OCI-LY7 (cell line): Measurements from ENCODE around the gene RAB31. TPM values are rescaled to one million over a fixed set of nuclear protein-coding genes. Genes with fewer than 3 reads are reported as not detected.

ENCODE experiments used
- BruUV-seq: library from RNA; stranded (reverse); fragments of 400-500 nt; replicated peaks from 2 replicates; lab custom pipeline; 2021; lab: Mats Ljungman, UMichigan
- CTCF ChIA-PET: fragments of 300-600 bp; sonication (Branson Sonifier 250); formaldehyde crosslinking; loops from one replicate; lab custom pipeline; 2022; ENCODE audit warnings: antibody characterized with exemption; ENCODE audit not compliant: unreplicated experiment; lab: Charles Lee
- POLR2A ChIA-PET: fragments of 300-600 bp; sonication (Branson Sonifier 250); formaldehyde crosslinking; loops from one replicate; lab custom pipeline; 2022; ENCODE audit warnings: antibody characterized with exemption; lab: Charles Lee
- DNase-seq: peaks from one replicate; pipeline ENCODE4 v3.0.0-alpha.2; 2015; ENCODE audit warnings: low spot score
- H2AFZ ChIP-seq: fragments of 200-600 bp; sonication (generic), shearing (Covaris generic); 2 replicates; pipeline ENCODE4 v1.6.1; 2014; ENCODE audit warnings: mild to moderate bottlenecking, antibody characterized with exemption, low read length, moderate library complexity
- H3K27ac ChIP-seq: fragments of 200-600 bp; sonication (generic); 2 replicates; pipeline ENCODE4 v1.5.1; 2014; ENCODE audit warnings: mixed run types, low read depth, mild to moderate bottlenecking, moderate library complexity, low read length, inconsistent platforms; ENCODE audit not compliant: poor library complexity, severe bottlenecking
- H3K36me3 ChIP-seq: fragments of 200-600 bp; sonication (generic); 2 replicates; pipeline ENCODE4 v1.6.1; 2014; ENCODE audit warnings: mild to moderate bottlenecking, antibody characterized with exemption, low read length, moderate library complexity, mixed read lengths; ENCODE audit not compliant: insufficient read depth
- H3K4me1 ChIP-seq: fragments of 200-600 bp; sonication (generic); 2 replicates; pipeline ENCODE4 v1.5.1; 2014; ENCODE audit warnings: mild to moderate bottlenecking, low read length; ENCODE audit not compliant: insufficient read depth, poor library complexity, severe bottlenecking
- H3K4me2 ChIP-seq: fragments of 200-600 bp; sonication (generic); 2 replicates; pipeline ENCODE4 v1.6.1; 2014; ENCODE audit warnings: mild to moderate bottlenecking, low read length
- H3K4me3 ChIP-seq: fragments of 200-600 bp; sonication (generic); 2 replicates; pipeline ENCODE4 v1.5.1; 2014; ENCODE audit warnings: mild to moderate bottlenecking, low read depth, low read length; ENCODE audit not compliant: poor library complexity, severe bottlenecking
- H3K79me2 ChIP-seq: fragments of 200-600 bp; sonication (generic); 2 replicates; pipeline ENCODE4 v1.6.1; 2016; ENCODE audit warnings: low read depth, mild to moderate bottlenecking, low read length, moderate library complexity, mixed read lengths; ENCODE audit not compliant: insufficient read depth
- H3K9me2 ChIP-seq: fragments of 200-600 bp; sonication (generic); 2 replicates; pipeline ENCODE4 v1.6.1; 2016; ENCODE audit warnings: mild to moderate bottlenecking, low read length, mixed read lengths; ENCODE audit not compliant: insufficient read depth
- H3K9me3 ChIP-seq: fragments of 200-600 bp; sonication (generic); 2 replicates; pipeline ENCODE4 v1.6.1; 2014; ENCODE audit warnings: mild to moderate bottlenecking, mixed run types, low read length, mixed read lengths
- H4K20me1 ChIP-seq: fragments of 200-600 bp; sonication (generic); 2 replicates; pipeline ENCODE4 v1.6.1; 2014; ENCODE audit warnings: mild to moderate bottlenecking, antibody characterized with exemption, low read length, moderate library complexity, mixed read lengths; ENCODE audit not compliant: insufficient read depth
- EZH2phosphoT487 ChIP-seq: fragments of 200-600 bp; sonication (generic); IDR thresholded peaks from 2 replicates; pipeline ENCODE4 v1.6.1; 2018; ENCODE audit warnings: low read depth, borderline replicate concordance, mild to moderate bottlenecking, mixed run types, antibody characterized with exemption, low read length, moderate library complexity, mixed read lengths
- intact Hi-C: fragments of 100-400 bp; cut with micrococcal nuclease; formaldehyde crosslinking; loops from one replicate; pipeline ENCODE4 v1.10.0; 2022; ENCODE audit not compliant: unreplicated experiment
- total RNA-seq, 2 experiments: library from RNA; depleted of rRNA in 1 of 2; stranded (reverse); fragments of >200 nt in 1 of 2; shearing (Covaris generic) in 1 of 2; gene quantifications; 2 replicates each; pipeline ENCODE4 v1.2.3, GENCODE V29; 2014 to 2022
- TF ChIP-seq, protein P1 (sequence below): fragments of 200-600 bp; sonication (generic); conservative IDR thresholded peaks from 2 replicates; pipeline ENCODE4 v1.5.1; 2014; ENCODE audit warnings: mild to moderate bottlenecking, antibody characterized with exemption, low read length, moderate library complexity, mixed read lengths

RAB31 gene
- total RNA-seq, 2 experiments from 2014 or later = not detected

DNA sequence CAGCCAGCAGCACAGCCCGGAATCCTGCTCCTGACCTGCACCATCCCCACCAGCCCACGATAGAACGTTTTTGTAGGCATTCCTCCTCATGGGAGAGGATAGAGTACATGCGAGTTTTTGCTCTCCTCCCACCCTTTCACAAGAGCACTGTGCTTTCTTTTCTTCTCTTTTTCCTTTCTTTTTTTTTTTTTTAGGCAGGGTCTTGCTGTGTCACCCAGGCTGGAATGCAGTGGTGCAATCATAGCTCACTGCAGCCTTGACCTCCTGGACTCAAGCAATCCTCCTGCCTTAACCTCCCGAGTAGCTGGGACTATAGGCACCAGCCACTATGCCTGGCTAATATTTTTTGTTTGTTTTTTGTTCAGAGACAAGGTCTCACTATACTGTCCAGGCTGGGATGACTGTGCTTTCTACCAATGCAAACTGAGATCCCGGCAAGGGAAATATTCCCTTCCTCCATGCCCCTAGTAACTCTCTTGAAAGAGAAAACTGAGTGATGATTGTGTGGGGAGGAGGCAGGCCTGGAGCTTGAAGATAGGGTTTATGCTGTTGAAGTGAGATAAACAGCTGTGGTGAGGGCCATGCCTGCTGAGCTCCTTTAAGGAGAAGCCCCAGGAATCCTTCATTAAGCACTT, 95.1 kb downstream of the RAB31 start:
- TF ChIP-seq, protein P1, sequence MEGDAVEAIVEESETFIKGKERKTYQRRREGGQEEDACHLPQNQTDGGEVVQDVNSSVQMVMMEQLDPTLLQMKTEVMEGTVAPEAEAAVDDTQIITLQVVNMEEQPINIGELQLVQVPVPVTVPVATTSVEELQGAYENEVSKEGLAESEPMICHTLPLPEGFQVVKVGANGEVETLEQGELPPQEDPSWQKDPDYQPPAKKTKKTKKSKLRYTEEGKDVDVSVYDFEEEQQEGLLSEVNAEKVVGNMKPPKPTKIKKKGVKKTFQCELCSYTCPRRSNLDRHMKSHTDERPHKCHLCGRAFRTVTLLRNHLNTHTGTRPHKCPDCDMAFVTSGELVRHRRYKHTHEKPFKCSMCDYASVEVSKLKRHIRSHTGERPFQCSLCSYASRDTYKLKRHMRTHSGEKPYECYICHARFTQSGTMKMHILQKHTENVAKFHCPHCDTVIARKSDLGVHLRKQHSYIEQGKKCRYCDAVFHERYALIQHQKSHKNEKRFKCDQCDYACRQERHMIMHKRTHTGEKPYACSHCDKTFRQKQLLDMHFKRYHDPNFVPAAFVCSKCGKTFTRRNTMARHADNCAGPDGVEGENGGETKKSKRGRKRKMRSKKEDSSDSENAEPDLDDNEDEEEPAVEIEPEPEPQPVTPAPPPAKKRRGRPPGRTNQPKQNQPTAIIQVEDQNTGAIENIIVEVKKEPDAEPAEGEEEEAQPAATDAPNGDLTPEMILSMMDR = no peak
- no peak for TF ChIP-seq EZH2phosphoT487
- Histone ChIP-seq H3K36me3 (no peaks in the 10 kb centered on the region), H3K9me3 (no peaks in the 10 kb centered on the region), H3K79me2 (no peaks in the 10 kb centered on the region), H4K20me1 (no peaks in the 10 kb centered on the region), H3K9me2 (no peaks in the 10 kb centered on the region), H3K4me2 (no peak overlapping the region), H3K4me3 (no peak overlapping the region), H3K27ac (no peak overlapping the region), H2AFZ (no peak overlapping the region), H3K4me1 (no peaks in the 10 kb centered on the region)
- no peak for DNase-seq
- no TSS peak for BruUV-seq
- intact Hi-C loops = no loop called here
- CTCF ChIA-PET = no interaction called here
- POLR2A ChIA-PET = interaction anchor here (0.6 kb wide), 1 partner anchor 203 kb away, joined by 3 read pairs; no protein-coding TSS in a partner anchor

DNA sequence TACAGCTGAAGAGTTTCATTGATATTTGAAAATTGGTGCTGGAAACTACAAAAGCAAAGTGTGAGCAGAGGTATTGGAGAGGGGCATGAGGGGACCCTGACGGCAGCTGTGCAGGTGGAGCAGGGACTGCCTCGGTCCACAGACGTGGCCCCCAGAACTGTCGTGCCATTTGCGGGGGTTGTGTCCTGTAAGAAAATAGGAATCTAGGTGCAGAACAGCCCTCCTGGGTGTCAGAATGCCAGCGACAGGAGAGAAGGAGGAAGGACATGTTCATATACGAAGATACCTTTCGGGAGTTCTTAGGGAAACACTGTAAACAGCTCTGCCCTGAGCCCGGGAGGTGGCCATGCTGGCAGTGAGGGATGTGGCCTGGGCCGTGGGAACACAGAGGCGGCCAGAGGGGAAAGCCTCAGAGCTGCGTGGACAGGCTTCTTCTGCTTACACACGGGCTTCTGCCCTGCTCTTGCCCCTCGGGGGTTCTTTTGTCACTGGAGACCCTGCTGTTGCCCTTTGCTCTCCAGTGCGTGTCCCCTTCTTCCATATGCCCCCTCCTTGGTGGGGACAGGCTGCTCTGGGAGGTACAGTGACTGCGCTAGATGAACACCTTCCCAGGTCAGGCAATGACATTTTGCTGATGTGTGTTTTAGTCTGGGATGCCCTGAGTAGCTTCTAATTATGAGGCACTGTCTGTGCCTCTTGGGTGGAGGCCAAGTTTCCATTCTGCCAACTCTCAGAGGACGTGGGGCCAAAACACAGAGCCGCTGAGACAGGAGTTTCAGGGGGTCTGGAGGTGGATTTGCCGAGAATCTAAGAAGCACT, 95.8 kb downstream of the RAB31 start:
- DNase-seq = no peak
- TF ChIP-seq, protein P1 = no peak
- TF ChIP-seq EZH2phosphoT487 = no peak
- Histone ChIP-seq H3K79me2 (no peaks in the 10 kb centered on the region), H2AFZ (no peak overlapping the region), H3K9me2 (no peaks in the 10 kb centered on the region), H3K9me3 (no peaks in the 10 kb centered on the region), H3K4me1 (no peaks in the 10 kb centered on the region), H3K4me2 (no peak overlapping the region), H3K27ac (no peak overlapping the region), H3K36me3 (no peaks in the 10 kb centered on the region), H3K4me3 (no peak overlapping the region), H4K20me1 (no peaks in the 10 kb centered on the region)
- BruUV-seq = no TSS peak
- intact Hi-C loops = no loop called here
- ChIA-PET CTCF (no interaction called here), POLR2A (interaction anchor here (0.6 kb wide), 1 partner anchor 204 kb away, joined by 3 read pairs; no protein-coding TSS in a partner anchor)
